GM23248 (cell line): ENCODE measurements around the gene DENND5A.

Experiments
- EZH2 ChIP-seq: fragments of 200-600 bp; sonication (generic); IDR thresholded peaks from 2 replicates; pipeline ENCODE4 v1.6.1; 2018; ENCODE audit warnings: antibody characterized with exemption, mild to moderate bottlenecking; ENCODE audit not compliant: insufficient read depth, poor library complexity, severe bottlenecking
- EZH2phosphoT487 ChIP-seq: fragments of 200-600 bp; sonication (generic); IDR thresholded peaks from 2 replicates; pipeline ENCODE4 v1.6.1; 2018; ENCODE audit warnings: antibody characterized with exemption, moderate library complexity, mild to moderate bottlenecking, low read depth; ENCODE audit not compliant: insufficient read depth

DNA sequence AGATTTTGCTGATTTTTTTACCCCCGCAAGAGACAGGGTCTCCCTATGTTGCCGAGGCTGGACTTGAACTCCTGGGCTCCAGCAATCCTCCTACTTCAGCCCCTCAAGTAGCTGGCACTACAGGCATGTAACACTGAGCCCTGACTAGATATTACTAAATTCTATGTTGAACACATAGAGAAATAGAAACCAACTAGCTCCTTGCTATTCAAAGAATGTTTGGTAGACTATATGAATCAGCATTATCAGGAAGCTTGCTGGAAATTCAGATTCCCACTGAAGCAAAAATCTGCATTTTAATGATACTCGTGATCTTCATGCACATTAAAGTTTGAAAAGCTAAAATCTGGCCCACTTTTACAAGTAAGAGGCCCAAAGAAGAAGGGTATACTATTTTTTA, 37.3 kb upstream of the DENND5A start:
- no peak for TF ChIP-seq EZH2
- TF ChIP-seq EZH2phosphoT487: no peak
